Naive thymus-derived CD4-positive, alpha-beta T cell (primary cell): ENCODE results near the gene GNL2. TPM values are rescaled to one million over a fixed set of nuclear protein-coding genes. Genes with fewer than 3 reads are reported as not detected.

Experiments
- ATAC-seq: fragments of 150-1000 bp; cut with Tn5 transposase; 2 replicates; pipeline ENCODE4 v1.10.0; 2021; ENCODE audit warnings: mild to moderate bottlenecking, moderate library complexity
- CTCF ChIA-PET: fragments of 350-600 bp; sonication (Branson Sonifier 250); formaldehyde crosslinking; loops from one replicate; lab custom pipeline; 2021; ENCODE audit warnings: antibody characterized with exemption; lab: Charles Lee
- POLR2A ChIA-PET: fragments of 350-600 bp; sonication (Branson Sonifier 250); formaldehyde crosslinking; loops from one replicate; lab custom pipeline; 2021; ENCODE audit warnings: antibody characterized with exemption, inconsistent platforms; lab: Charles Lee
- DNase-seq, 9 donors: peaks; one replicate each; pipeline versions ENCODE4 v3.0.0 to v3.0.0-alpha.2; 2020 to 2022; ENCODE audit warnings: mixed read lengths in 1 of 9
- H3K27ac ChIP-seq: one replicate; pipeline ENCODE4 v1.7.0; 2013; ENCODE audit warnings: mild to moderate bottlenecking, low read depth, low read length, moderate library complexity
- H3K27me3 ChIP-seq, 2 donors: one replicate each; pipeline ENCODE4 v1.7.0; 2013; ENCODE audit warnings: low read length in 2 of 2, mild to moderate bottlenecking in 2 of 2, moderate library complexity in 2 of 2; ENCODE audit not compliant: control insufficient read depth in 2 of 2, insufficient read depth in 2 of 2
- H3K36me3 ChIP-seq, 3 experiments: 1 replicate in 2 of 3; 2 replicates in 1 of 3; pipeline ENCODE4 v1.7.0; 2013; ENCODE audit warnings: low read length in 3 of 3, mild to moderate bottlenecking in 3 of 3, moderate library complexity in 1 of 3; ENCODE audit not compliant: insufficient read depth in 3 of 3, control insufficient read depth in 2 of 3
- H3K4me1 ChIP-seq, 2 donors: one replicate each; pipeline ENCODE4 v1.7.0; 2013; ENCODE audit warnings: low read length in 2 of 2, mild to moderate bottlenecking in 2 of 2, moderate library complexity in 1 of 2; ENCODE audit not compliant: control insufficient read depth in 2 of 2, insufficient read depth in 2 of 2
- H3K4me3 ChIP-seq: 2 replicates; pipeline ENCODE4 v1.7.0; 2013; ENCODE audit warnings: mild to moderate bottlenecking, low read length
- H3K9me3 ChIP-seq, 3 experiments: 1 replicate in 2 of 3; 2 replicates in 1 of 3; pipeline ENCODE4 v1.7.0; 2013; ENCODE audit warnings: low read length in 3 of 3; ENCODE audit not compliant: control insufficient read depth in 2 of 3
- H3K27ac Mint-ChIP-seq, 9 donors: one replicate each; pipeline ENCODE4 v1.8.0; 2020 to 2022; ENCODE audit warnings: mixed read lengths in 9 of 9, mild to moderate bottlenecking in 8 of 9, moderate library complexity in 5 of 9, inconsistent platforms in 2 of 9
- H3K27me3 Mint-ChIP-seq, 5 donors: one replicate each; pipeline ENCODE4 v1.8.0; 2021 to 2022; ENCODE audit warnings: mixed read lengths in 5 of 5, mild to moderate bottlenecking in 1 of 5
- H3K36me3 Mint-ChIP-seq, 5 donors: one replicate each; pipeline ENCODE4 v1.8.0; 2020 to 2022; ENCODE audit warnings: mixed read lengths in 5 of 5, mild to moderate bottlenecking in 3 of 5, inconsistent platforms in 1 of 5
- H3K4me1 Mint-ChIP-seq, 7 donors: one replicate each; pipeline ENCODE4 v1.8.0; 2020 to 2022; ENCODE audit warnings: mixed read lengths in 7 of 7, mild to moderate bottlenecking in 3 of 7, inconsistent platforms in 1 of 7
- H3K4me3 Mint-ChIP-seq, 10 donors: one replicate each; pipeline ENCODE4 v1.8.0; 2020 to 2022; ENCODE audit warnings: mild to moderate bottlenecking in 10 of 10, mixed read lengths in 10 of 10, moderate library complexity in 6 of 10, inconsistent platforms in 2 of 10
- H3K9me3 Mint-ChIP-seq, 11 donors: one replicate each; pipeline ENCODE4 v1.8.0; 2020 to 2022; ENCODE audit warnings: mixed read lengths in 11 of 11, mild to moderate bottlenecking in 4 of 11, inconsistent platforms in 1 of 11, moderate library complexity in 1 of 11
- intact Hi-C, 2 donors: fragments of 100-400 bp; cut with micrococcal nuclease; formaldehyde crosslinking; loops; one replicate each; pipeline ENCODE4 v1.15.1; 2023
- polyA plus RNA-seq, 2 donors: library from polyadenylated mRNA; unstranded; fragments of 300-500 nt; fragmentation: Illumina TruSeq; gene quantifications; one replicate each; pipeline ENCODE4 v1.2.3, GENCODE V29; 2021
- total RNA-seq, 6 experiments: library from RNA in 5 of 6; stranded (reverse) in 5 of 6; gene quantifications; 1 replicate in 5 of 6; 2 replicates in 1 of 6; pipeline ENCODE4 v1.2.3 and lab custom pipeline; 2021 to 2026

The GNL2 gene
- total and polyA plus RNA-seq, 7 experiments from 2014 or later = 33.3 to 66.7 (median 56.0) TPM

- ChIA-PET CTCF (no interaction called here), POLR2A (no interaction called here)
- H3K27me3 ChIP-seq = no peaks in the 10 kb centered on the region
- DNase-seq (no peak), ATAC-seq (no peak)
- Mint-ChIP-seq H3K4me3 (peak overlapping the region in 1 of 10 donors; percentile 35), H3K4me1 (peaks cover 6 to 42% (median 37%) of the 10 kb centered on the region in 7 donors), H3K36me3 (peaks cover 0 to 3% (median 0%) of the 10 kb centered on the region in 5 donors), H3K27me3 (peaks cover 0 to 4% (median 0%) of the 10 kb centered on the region in 5 donors), H3K9me3 (peaks cover 0 to 5% (median 0%) of the 10 kb centered on the region in 11 donors), H3K27ac (peak overlapping the region in 1 of 9 donors; percentile 11)
- no peak overlapping the region for H3K27ac ChIP-seq
- H3K4me1 ChIP-seq = peaks cover 12 to 13% of the 10 kb centered on the region in 2 donors
- intact Hi-C loops = loop anchor here in 1 of 2 donors (10.0 kb wide), 1 partner anchor 77 kb away; the partner anchor contains the start of gene GNL2
- H3K4me3 ChIP-seq = no peak overlapping the region
- H3K9me3 ChIP-seq = no peaks in the 10 kb centered on the region
- H3K36me3 ChIP-seq = no peaks in the 10 kb centered on the region
These were observed 78.2 kb downstream of the GNL2 start for GRCh38 chr1:37517569-37517968.

Other genes starting within 250 kb of the GNL2 start
- gene ZC3H12A, start 121.4 kb downstream of the GNL2 start, total RNA-seq = 100 to 1,000 TPM in 2 of 5 experiments, 10 to 100 TPM in 3; 35.0 to 122 (median 46.7) TPM
- 1 to 10 TPM; 4.4 to 4.7 TPM for gene ZC3H12A, start 121.4 kb downstream of the GNL2 start, polyA plus RNA-seq
- 10 to 100 TPM; 45.0 to 89.5 (median 57.7) TPM for gene MEAF6, start 81.2 kb downstream of the GNL2 start, total RNA-seq
- 100 to 1,000 TPM; 117 to 138 TPM for gene MEAF6, start 81.2 kb downstream of the GNL2 start, polyA plus RNA-seq
- gene SNIP1, start 41.6 kb downstream of the GNL2 start, total RNA-seq = 10 to 100 TPM; 27.8 to 53.6 (median 36.7) TPM
- gene SNIP1, start 41.6 kb downstream of the GNL2 start, polyA plus RNA-seq = 1 to 10 TPM; 5.2 to 5.5 TPM
- under 1 TPM in 3 of 5 experiments, not detected in 2; 0.11 to 0.50 (median 0.24) TPM for gene DNALI1, start 39.0 kb downstream of the GNL2 start, total RNA-seq
- gene DNALI1, start 39.0 kb downstream of the GNL2 start, polyA plus RNA-seq = not detected
- gene RSPO1, start 39.0 kb upstream of the GNL2 start, total RNA-seq = not detected
- gene RSPO1, start 39.0 kb upstream of the GNL2 start, polyA plus RNA-seq = not detected
- 10 to 100 TPM in 1 of 5 experiments, 1 to 10 TPM in 1, under 1 TPM in 3; 0.58 to 45.5 (median 0.92) TPM for gene CDCA8, start 96.6 kb upstream of the GNL2 start, total RNA-seq
- 1 to 10 TPM; 1.0 to 1.3 TPM for gene CDCA8, start 96.6 kb upstream of the GNL2 start, polyA plus RNA-seq
- gene EPHA10, start 169.2 kb upstream of the GNL2 start, total RNA-seq = under 1 TPM in 1 of 5 experiments, not detected in 4; 0.19 TPM
- gene EPHA10, start 169.2 kb upstream of the GNL2 start, polyA plus RNA-seq = not detected
- gene MANEAL, start 197.9 kb upstream of the GNL2 start, total RNA-seq = 1 to 10 TPM in 4 of 5 experiments, under 1 TPM in 1; 0.66 to 2.1 (median 1.1) TPM
- 1 to 10 TPM in 1 of 2 donors, under 1 TPM in 1; 0.48 to 1.6 TPM for gene MANEAL, start 197.9 kb upstream of the GNL2 start, polyA plus RNA-seq
- 10 to 100 TPM; 11.4 to 20.6 (median 11.7) TPM for gene C1orf122, start 211.9 kb upstream of the GNL2 start, total RNA-seq
- 10 to 100 TPM; 24.8 to 26.4 TPM for gene C1orf122, start 211.9 kb upstream of the GNL2 start, polyA plus RNA-seq
- 10 to 100 TPM; 13.1 to 30.6 (median 22.3) TPM for gene YRDC, start 212.3 kb upstream of the GNL2 start, total RNA-seq
- 10 to 100 TPM; 13.4 to 17.0 TPM for gene YRDC, start 212.3 kb upstream of the GNL2 start, polyA plus RNA-seq